AG04449 (cell line): ENCODE results near the gene SDK1.

ENCODE experiments used
- CTCF ChIA-PET: fragments of 350-600 bp; formaldehyde crosslinking; extraction: SDS; loops from one replicate; lab custom pipeline; 2021; ENCODE audit warnings: antibody characterized with exemption; lab: Yijun Ruan, JAX
- POLR2A ChIA-PET: fragments of 400-600, 350-600 bp; formaldehyde crosslinking; extraction: SDS; loops from one replicate; lab custom pipeline; 2020; ENCODE audit warnings: antibody characterized with exemption, inconsistent platforms; lab: Yijun Ruan, JAX
- DNase-seq: peaks from one replicate; pipeline ENCODE4 v3.0.0-alpha.2; 2010; ENCODE audit warnings: low read depth, low spot score
- H3K4me3 ChIP-seq: 2 replicates; pipeline ENCODE4 v1.5.1; 2011; ENCODE audit warnings: low read depth, mild to moderate bottlenecking, control low read depth, low read length
- CTCF ChIP-seq: IDR thresholded peaks from one replicate; pipeline ENCODE4 v1.5.1; 2011; ENCODE audit warnings: mild to moderate bottlenecking, moderate library complexity, low read length, control low read depth, inconsistent platforms; ENCODE audit not compliant: insufficient read depth; ENCODE audit errors: missing control alignments

Gene SDK1

GRCh38 chr7:4097001-4097609 lies 796.1 kb downstream of the SDK1 start:
- H3K4me3 ChIP-seq: no peak overlapping the region
- ChIA-PET POLR2A (no interaction called here), CTCF (no interaction called here)
- no peak for TF ChIP-seq CTCF
- DNase-seq: no peak

GRCh38 chr7:4098169-4098568 lies 797.1 kb downstream of the SDK1 start:
- DNase-seq: no peak
- no peak overlapping the region for H3K4me3 ChIP-seq
- ChIA-PET CTCF (no interaction called here), POLR2A (no interaction called here)
- TF ChIP-seq CTCF: no peak

GRCh38 chr7:4099651-4100050 lies 798.6 kb downstream of the SDK1 start:
- DNase-seq: no peak
- no peak for TF ChIP-seq CTCF
- POLR2A ChIA-PET: no interaction called here
- CTCF ChIA-PET: no interaction called here
- no peak overlapping the region for H3K4me3 ChIP-seq

- no peak for TF ChIP-seq CTCF
- ChIA-PET POLR2A (no interaction called here), CTCF (no interaction called here)
- H3K4me3 ChIP-seq: no peak overlapping the region
- DNase-seq: no peak
These were observed 799.1 kb downstream of the SDK1 start for GRCh38 chr7:4100148-4100547.

- POLR2A ChIA-PET: no interaction called here
- CTCF ChIA-PET: no interaction called here
- no peak overlapping the region for H3K4me3 ChIP-seq
These were observed 799.6 kb downstream of the SDK1 start for GRCh38 chr7:4100691-4101090.

More at GRCh38 chr7:4100691-4101090, 799.6 kb downstream of the SDK1 start:
- TF ChIP-seq CTCF: no peak
- DNase-seq: no peak
